DOHH2 (cell line): Measurements from ENCODE around the gene RUFY2.

ENCODE experiments used
- H3F3A ChIP-seq: fragments of 200-600 bp; sonication (generic), shearing (Covaris generic); 2 replicates; pipeline ENCODE4 v1.6.0; 2016; ENCODE audit warnings: antibody characterized with exemption, mild to moderate bottlenecking; ENCODE audit not compliant: control insufficient read depth, insufficient read depth
- H3K27ac ChIP-seq: fragments of 200-600 bp; sonication (generic); 2 replicates; pipeline ENCODE4 v1.5.1; 2014; ENCODE audit warnings: low read depth, mild to moderate bottlenecking, low read length, moderate library complexity
- H3K27me3 ChIP-seq: fragments of 200-600 bp; sonication (generic); 2 replicates; pipeline ENCODE4 v1.6.1; 2014; ENCODE audit warnings: mild to moderate bottlenecking, low read length, mixed read lengths; ENCODE audit not compliant: control insufficient read depth
- H3K36me3 ChIP-seq: fragments of 200-600 bp; sonication (generic); 2 replicates; pipeline ENCODE4 v1.6.1; 2014; ENCODE audit warnings: mild to moderate bottlenecking, low read length, moderate library complexity, mixed read lengths; ENCODE audit not compliant: control insufficient read depth
- H3K4me1 ChIP-seq: fragments of 200-600 bp; sonication (generic); 2 replicates; pipeline ENCODE4 v1.6.1; 2014; ENCODE audit warnings: mild to moderate bottlenecking, low read length, mixed read lengths; ENCODE audit not compliant: control insufficient read depth
- H3K4me2 ChIP-seq: fragments of 200-600 bp; sonication (generic); 2 replicates; pipeline ENCODE4 v1.6.0; 2014; ENCODE audit warnings: mild to moderate bottlenecking, low read length, moderate library complexity
- H3K4me3 ChIP-seq: fragments of 200-600 bp; sonication (generic); 2 replicates; pipeline ENCODE4 v1.5.1; 2014; ENCODE audit warnings: mild to moderate bottlenecking, low read length, mixed read lengths
- H3K79me2 ChIP-seq: fragments of 200-600 bp; sonication (generic); 2 replicates; pipeline ENCODE4 v1.6.1; 2014; ENCODE audit warnings: mild to moderate bottlenecking, low read length, mixed read lengths; ENCODE audit not compliant: control insufficient read depth
- H3K9me2 ChIP-seq: fragments of 200-600 bp; sonication (generic); replicated peaks from 2 replicates; pipeline ENCODE4 v1.6.1; 2014; ENCODE audit warnings: mild to moderate bottlenecking, low read length, mixed read lengths; ENCODE audit not compliant: control insufficient read depth
- H3K9me3 ChIP-seq: fragments of 200-600 bp; sonication (generic); 2 replicates; pipeline ENCODE4 v1.6.1; 2014; ENCODE audit warnings: antibody characterized with exemption, low read length, mixed read lengths; ENCODE audit not compliant: control insufficient read depth, insufficient read depth
- H4K20me1 ChIP-seq: fragments of 200-600 bp; sonication (generic); 2 replicates; pipeline ENCODE4 v1.6.0; 2014; ENCODE audit warnings: low read depth, mild to moderate bottlenecking, antibody characterized with exemption, low read length, moderate library complexity; ENCODE audit not compliant: control insufficient read depth, insufficient read depth
- CTCF ChIP-seq: fragments of 200-600 bp; sonication (generic); IDR thresholded peaks from one replicate; pipeline ENCODE4 v1.5.1; 2014; ENCODE audit warnings: antibody characterized with exemption, mild to moderate bottlenecking, low read depth, low read length; ENCODE audit not compliant: poor library complexity, severe bottlenecking
- EZH2phosphoT487 ChIP-seq: fragments of 200-600 bp; sonication (generic); IDR thresholded peaks from 2 replicates; pipeline ENCODE4 v1.6.1; 2017; ENCODE audit warnings: borderline replicate concordance, mild to moderate bottlenecking, antibody characterized with exemption, low read length, moderate library complexity, mixed read lengths

The RUFY2 gene

GRCh38 chr10:68428396-68429104 is 21.5 kb upstream of the RUFY2 start:
- peaks cover 70% of the 10 kb centered on the region for H3K36me3 ChIP-seq
- no peak overlapping the region for H3K4me2 ChIP-seq
- peaks cover 8% of the 10 kb centered on the region for H3K79me2 ChIP-seq
- H3F3A ChIP-seq, result peaks cover 6% of the 10 kb centered on the region; the same call in 1 of the 2 replicates
- H3K4me3 ChIP-seq, result no peak overlapping the region
- no peaks in the 10 kb centered on the region for H3K9me3 ChIP-seq
- no peaks in the 10 kb centered on the region for H3K9me2 ChIP-seq
- H4K20me1 ChIP-seq, result no peaks in the 10 kb centered on the region
- TF ChIP-seq EZH2phosphoT487, result no peak
- TF ChIP-seq CTCF, result no peak
- H3K27ac ChIP-seq, result no peak overlapping the region
- H3K27me3 ChIP-seq, result no peaks in the 10 kb centered on the region
- H3K4me1 ChIP-seq, result no peaks in the 10 kb centered on the region

GRCh38 chr10:68424454-68425014 is 17.5 kb upstream of the RUFY2 start:
- no peak for TF ChIP-seq CTCF
- no peak for TF ChIP-seq EZH2phosphoT487
- H3K27me3 ChIP-seq, result no peaks in the 10 kb centered on the region
- H3K9me3 ChIP-seq, result no peaks in the 10 kb centered on the region
- H4K20me1 ChIP-seq, result no peaks in the 10 kb centered on the region
- no peak overlapping the region for H3K27ac ChIP-seq
- no peaks in the 10 kb centered on the region; the same call in 1 of the 2 replicates for H3F3A ChIP-seq
- no peaks in the 10 kb centered on the region for H3K4me1 ChIP-seq
- peaks cover 8% of the 10 kb centered on the region for H3K79me2 ChIP-seq
- H3K4me2 ChIP-seq, result no peak overlapping the region
- H3K36me3 ChIP-seq, result peaks cover 82% of the 10 kb centered on the region
- H3K9me2 ChIP-seq, result no peaks in the 10 kb centered on the region
- no peak overlapping the region for H3K4me3 ChIP-seq

GRCh38 chr10:68423522-68423921 is 16.4 kb upstream of the RUFY2 start:
- no peak overlapping the region for H3K4me3 ChIP-seq
- H3K4me2 ChIP-seq, result no peak overlapping the region

More at GRCh38 chr10:68423522-68423921, 16.4 kb upstream of the RUFY2 start:
- no peaks in the 10 kb centered on the region for H3K27me3 ChIP-seq
- no peaks in the 10 kb centered on the region for H3K9me3 ChIP-seq
- no peaks in the 10 kb centered on the region for H4K20me1 ChIP-seq
- no peaks in the 10 kb centered on the region for H3K9me2 ChIP-seq
- H3K36me3 ChIP-seq, result peaks cover 82% of the 10 kb centered on the region
- H3K27ac ChIP-seq, result no peak overlapping the region
- H3F3A ChIP-seq, result no peaks in the 10 kb centered on the region; the same call in 1 of the 2 replicates
- H3K79me2 ChIP-seq, result peaks cover 6% of the 10 kb centered on the region
- H3K4me1 ChIP-seq, result no peaks in the 10 kb centered on the region
- TF ChIP-seq CTCF, result no peak
- no peak for TF ChIP-seq EZH2phosphoT487
